MM.1S (cell line): ENCODE data around the gene PTGR3.

ENCODE experiments used
- DNase-seq: peaks from one replicate; pipeline ENCODE4 v3.0.0-alpha.2; 2015
- H2AFZ ChIP-seq: fragments of 300-600 bp; sonication (generic); 2 replicates; pipeline ENCODE4 v1.6.0; 2016; ENCODE audit warnings: antibody characterized with exemption, low read length
- H3F3A ChIP-seq: fragments of 300-600 bp; sonication (generic); 2 replicates; pipeline ENCODE4 v1.6.1; 2016; ENCODE audit warnings: mild to moderate bottlenecking, antibody characterized with exemption, low read length, moderate library complexity, mixed read lengths; ENCODE audit not compliant: insufficient read depth
- H3K27ac ChIP-seq: fragments of 300-600 bp; sonication (generic); 2 replicates; pipeline ENCODE4 v1.5.1; 2016; ENCODE audit warnings: mild to moderate bottlenecking, low read length
- H3K27me3 ChIP-seq: fragments of 300-600 bp; sonication (generic); replicated peaks from 2 replicates; pipeline ENCODE4 v1.6.0; 2016; ENCODE audit warnings: low read length; ENCODE audit not compliant: insufficient read depth
- H3K36me3 ChIP-seq: fragments of 300-600 bp; sonication (generic); replicated peaks from 2 replicates; pipeline ENCODE4 v1.6.1; 2016; ENCODE audit warnings: mild to moderate bottlenecking, low read length, mixed read lengths; ENCODE audit not compliant: insufficient read depth
- H3K4me1 ChIP-seq: fragments of 300-600 bp; sonication (generic); 2 replicates; pipeline ENCODE4 v1.6.1; 2016; ENCODE audit warnings: low read length, mixed read lengths
- H3K4me2 ChIP-seq: fragments of 300-600 bp; sonication (generic); 2 replicates; pipeline ENCODE4 v1.6.0; 2016; ENCODE audit warnings: low read depth, low read length
- H3K4me3 ChIP-seq: fragments of 300-600 bp; sonication (generic); 2 replicates; pipeline ENCODE4 v1.5.1; 2016; ENCODE audit warnings: low read length, mixed read lengths
- H3K79me2 ChIP-seq: fragments of 300-600 bp; sonication (generic); 2 replicates; pipeline ENCODE4 v1.6.1; 2016; ENCODE audit warnings: mixed run types, low read length, mixed read lengths
- H3K9ac ChIP-seq: fragments of 300-600 bp; sonication (generic); 2 replicates; pipeline ENCODE4 v1.6.1; 2016; ENCODE audit warnings: low read length, mixed read lengths
- H3K9me2 ChIP-seq: fragments of 300-600 bp; sonication (generic); replicated peaks from 2 replicates; pipeline ENCODE4 v1.6.1; 2016; ENCODE audit warnings: mild to moderate bottlenecking, low read length, mixed read lengths; ENCODE audit not compliant: insufficient read depth
- H3K9me3 ChIP-seq: fragments of 300-600 bp; sonication (generic); replicated peaks from 2 replicates; pipeline ENCODE4 v1.6.1; 2016; ENCODE audit warnings: mild to moderate bottlenecking, low read length, mixed read lengths; ENCODE audit not compliant: insufficient read depth
- H4K20me1 ChIP-seq: fragments of 300-600 bp; sonication (generic); 2 replicates; pipeline ENCODE4 v1.6.1; 2016; ENCODE audit warnings: mild to moderate bottlenecking, low read length, moderate library complexity, mixed read lengths; ENCODE audit not compliant: insufficient read depth
- CTCF ChIP-seq: fragments of 300-600 bp; sonication (generic); IDR thresholded peaks from 2 replicates; pipeline ENCODE4 v1.5.1; 2016; ENCODE audit warnings: antibody characterized with exemption, low read length, mixed read lengths
- EZH2 ChIP-seq: fragments of 300-600 bp; sonication (generic); optimal IDR thresholded peaks from 2 replicates; pipeline ENCODE3; 2017; ENCODE audit warnings: low read depth, mild to moderate bottlenecking, antibody characterized with exemption, low read length, mixed read lengths
- EZH2phosphoT487 ChIP-seq: fragments of 300-600 bp; sonication (generic); IDR thresholded peaks from 2 replicates; pipeline ENCODE4 v1.6.1; 2018; ENCODE audit warnings: antibody characterized with exemption, low read length

Gene PTGR3

GRCh38 chr18:75241705-75242104 lies 32.8 kb upstream of the PTGR3 start:
- DNase-seq: no peak
- H3K9me3 ChIP-seq: no peaks in the 10 kb centered on the region

GRCh38 chr18:75240433-75240832 lies 31.5 kb upstream of the PTGR3 start:
- H3K4me1 ChIP-seq: no peaks in the 10 kb centered on the region
- no peak overlapping the region for H3K27ac ChIP-seq
- no peaks in the 10 kb centered on the region for H4K20me1 ChIP-seq
- H3K79me2 ChIP-seq: peaks cover 43% of the 10 kb centered on the region
- H3K9me3 ChIP-seq: no peaks in the 10 kb centered on the region
- no peak overlapping the region for H2AFZ ChIP-seq
- H3K4me3 ChIP-seq: no peak overlapping the region
- H3K27me3 ChIP-seq: no peaks in the 10 kb centered on the region
- DNase-seq: no peak
- H3K9me2 ChIP-seq: no peaks in the 10 kb centered on the region
- H3K4me2 ChIP-seq: no peak overlapping the region
- no peak for TF ChIP-seq CTCF
- no peak for TF ChIP-seq EZH2
- H3F3A ChIP-seq: no peaks in the 10 kb centered on the region
- no peaks in the 10 kb centered on the region for H3K36me3 ChIP-seq
- H3K9ac ChIP-seq: no peak overlapping the region

More at GRCh38 chr18:75241705-75242104, 32.8 kb upstream of the PTGR3 start:
- no peaks in the 10 kb centered on the region for H3K27me3 ChIP-seq
- H3K36me3 ChIP-seq: no peaks in the 10 kb centered on the region
- H3K27ac ChIP-seq: no peak overlapping the region
- no peak overlapping the region for H3K9ac ChIP-seq
- no peak overlapping the region for H3K4me2 ChIP-seq
- H3K9me2 ChIP-seq: no peaks in the 10 kb centered on the region
- no peaks in the 10 kb centered on the region for H4K20me1 ChIP-seq
- no peaks in the 10 kb centered on the region for H3F3A ChIP-seq
- no peaks in the 10 kb centered on the region for H3K4me1 ChIP-seq
- H3K79me2 ChIP-seq: peaks cover 38% of the 10 kb centered on the region
- H2AFZ ChIP-seq: no peak overlapping the region
- TF ChIP-seq EZH2phosphoT487 (no peak), CTCF (no peak), EZH2 (no peak)
- no peak overlapping the region for H3K4me3 ChIP-seq

GRCh38 chr18:75238786-75239185 lies 29.8 kb upstream of the PTGR3 start:
- H3K9me2 ChIP-seq: no peaks in the 10 kb centered on the region
- H3K9me3 ChIP-seq: no peaks in the 10 kb centered on the region
- no peaks in the 10 kb centered on the region for H3F3A ChIP-seq
- H3K4me1 ChIP-seq: no peaks in the 10 kb centered on the region
- no peaks in the 10 kb centered on the region for H4K20me1 ChIP-seq
- no peak overlapping the region for H3K4me2 ChIP-seq
- H3K9ac ChIP-seq: no peak overlapping the region
- H2AFZ ChIP-seq: no peak overlapping the region
- DNase-seq: no peak
- H3K27me3 ChIP-seq: no peaks in the 10 kb centered on the region
- no peaks in the 10 kb centered on the region for H3K36me3 ChIP-seq
- H3K4me3 ChIP-seq: no peak overlapping the region
- TF ChIP-seq CTCF (no peak), EZH2phosphoT487 (no peak), EZH2 (no peak)
- no peak overlapping the region for H3K27ac ChIP-seq
- H3K79me2 ChIP-seq: peaks cover 38% of the 10 kb centered on the region
